ENCODE data around the gene MAEL.

MAEL gene

GRCh38 chr1:166988974-166989515, at the start of gene MAEL:
MAEL (plus strand) TSS chr1:166989280; CDS start chr1:166989353, 73 bp downstream.
- in situ Hi-C loops (cut with HindIII; ENCODE audit: low sequenced_read_pairs), result no loop called here

- in situ Hi-C loops (cut with HindIII; ENCODE audit: low sequenced_read_pairs), result no loop called here
These were observed 49.2 kb upstream of the MAEL start for GRCh38 chr1:166939741-166940375.

- in situ Hi-C loops (cut with HindIII; ENCODE audit: low sequenced_read_pairs), result no loop called here
These were observed 44.7 kb upstream of the MAEL start for GRCh38 chr1:166944186-166944967.

- in situ Hi-C loops (cut with HindIII; ENCODE audit: low sequenced_read_pairs), result no loop called here
These were observed 41.6 kb upstream of the MAEL start for GRCh38 chr1:166947398-166948043.

GRCh38 chr1:166948856-166949350, 40.2 kb upstream of the MAEL start:
- in situ Hi-C loops (cut with HindIII; ENCODE audit: low sequenced_read_pairs), result no loop called here

- in situ Hi-C loops (cut with HindIII; ENCODE audit: low sequenced_read_pairs), result no loop called here
These were observed 38.9 kb upstream of the MAEL start for GRCh38 chr1:166950156-166950555.

GRCh38 chr1:166951050-166951449, 38.0 kb upstream of the MAEL start:
- in situ Hi-C loops (cut with HindIII; ENCODE audit: low sequenced_read_pairs), result no loop called here

GRCh38 chr1:166952002-166952746, 36.9 kb upstream of the MAEL start:
- in situ Hi-C loops (cut with HindIII; ENCODE audit: low sequenced_read_pairs), result no loop called here

- in situ Hi-C loops (cut with HindIII; ENCODE audit: low sequenced_read_pairs), result no loop called here
These were observed 35.6 kb upstream of the MAEL start for GRCh38 chr1:166953491-166953890.

- in situ Hi-C loops (cut with HindIII; ENCODE audit: low sequenced_read_pairs), result no loop called here
These were observed 32.8 kb upstream of the MAEL start for GRCh38 chr1:166956057-166956850.

GRCh38 chr1:166956872-166957271, 32.2 kb upstream of the MAEL start:
- in situ Hi-C loops (cut with HindIII; ENCODE audit: low sequenced_read_pairs), result no loop called here

- in situ Hi-C loops (cut with HindIII; ENCODE audit: low sequenced_read_pairs), result no loop called here
These were observed 28.1 kb upstream of the MAEL start for GRCh38 chr1:166960858-166961474.

GRCh38 chr1:166969074-166969677, 19.9 kb upstream of the MAEL start:
- in situ Hi-C loops (cut with HindIII; ENCODE audit: low sequenced_read_pairs), result no loop called here

- in situ Hi-C loops (cut with HindIII; ENCODE audit: low sequenced_read_pairs), result no loop called here
These were observed 17.8 kb upstream of the MAEL start for GRCh38 chr1:166971252-166971651.

GRCh38 chr1:166972193-166972592, 16.9 kb upstream of the MAEL start:
- in situ Hi-C loops (cut with HindIII; ENCODE audit: low sequenced_read_pairs), result no loop called here

- in situ Hi-C loops (cut with HindIII; ENCODE audit: low sequenced_read_pairs), result no loop called here
These were observed 16.3 kb upstream of the MAEL start for GRCh38 chr1:166972826-166973225.

- in situ Hi-C loops (cut with HindIII; ENCODE audit: low sequenced_read_pairs), result no loop called here
These were observed 14.3 kb upstream of the MAEL start for GRCh38 chr1:166974647-166975345.

- in situ Hi-C loops (cut with HindIII; ENCODE audit: low sequenced_read_pairs), result no loop called here
These were observed 13.5 kb upstream of the MAEL start, which contains the start of gene ILDR2 for GRCh38 chr1:166975361-166976129. ILDR2 (minus strand) TSS chr1:166975540; CDS start chr1:166975268, 272 bp downstream.
